Heart left ventricle (tissue), 13 donors: ENCODE results near the gene STX8.
"Not testable (repeated sequence)": the region's sequence is repeated elsewhere in the genome, so short reads cannot be mapped to it uniquely, and the experiment has no call there.

Experiments used
- CTCF ChIP-seq, 12 donors: fragments of 200-600 bp; sonication (generic) in 4 of 12; IDR thresholded peaks; one replicate each; pipeline versions ENCODE4 v1.5.0 to v1.8.0; 2018 to 2022; ENCODE audit warnings: antibody characterized with exemption in 12 of 12, mild to moderate bottlenecking in 5 of 12
- POLR2A ChIP-seq, 2 donors: fragments of 450-650 bp; IDR thresholded peaks; one replicate each; pipeline ENCODE4 v1.6.1; 2017; ENCODE audit warnings: antibody characterized with exemption in 2 of 2, mild to moderate bottlenecking in 2 of 2, moderate library complexity in 2 of 2
- donor health status: ischemic (EF 13 %, LVEDD 7.1; RV severe dilation, severe dysfunction).
- donor health status: DM: no; HTN: yes; CAD: no.
- donor health status: DM: no; HTN: no; CAD: no.
- donor health status: ischemic (EF 25% LVEDD 6.9; RV normal size, moderate dysfunction).
- donor health status: ischemic (EF 25% LVEDD 5.7; RV mildly dilated, moderate dysfunction).
- donor health status: ischemic (EF 35%, LVEDD 5.7; RV mildly dilated, moderate dysfunction).
- donor health status: nonischemic (EF 11% LVEDD 7.7; RV severe dilation, severe dysfunction).
- donor health status: DM: yes; HTN: yes; CAD: no.
- donor health status: PGD.
- donor health status: ischemic (EF 29% LVEDD 5.4; RV normal size, mild dysfunction).
- donor health status: nonischemic (EF 23%, LVEDD 6.1; RV moderate dilation, normal function).

DNA sequence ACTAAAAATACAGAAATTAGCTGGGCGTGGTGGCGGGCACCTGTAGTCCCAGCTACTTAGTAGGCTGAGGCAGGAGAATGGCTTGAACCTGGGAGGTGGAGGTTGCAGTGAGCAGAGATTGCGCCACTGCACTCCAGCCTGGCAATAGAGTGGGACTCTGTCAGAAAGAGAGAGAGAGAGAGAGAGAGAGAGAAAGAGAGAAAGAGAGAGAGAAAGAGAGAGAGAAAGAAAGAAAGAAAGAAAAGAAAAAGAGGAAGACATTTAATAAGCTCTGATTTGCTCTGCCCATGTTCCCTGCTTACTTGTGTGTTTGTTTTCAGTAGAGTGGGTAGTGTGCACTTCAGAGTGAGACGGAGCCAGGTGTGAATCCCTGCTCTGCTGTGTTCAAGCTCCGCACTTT, 22.0 kb upstream of the STX8 start:
- TF ChIP-seq CTCF, POLR2A (IDR thresholded peaks at IDR 0.05): not testable (repeated sequence)
